Brain microvascular endothelial cell (primary cell): Measurements from ENCODE around the gene ZNF782.
A peak's percentile ranks its signal among the peaks of the same experiment; 100 is the strongest.

Source experiments
- DNase-seq: peaks from one replicate; pipeline ENCODE4 v3.0.0-alpha.2; 2020
- H3K27ac ChIP-seq: fragments of 250-450 bp; sonication (Bioruptor Pico); 2 replicates; pipeline ENCODE4 v1.5.1; 2020; ENCODE audit warnings: mild to moderate bottlenecking, moderate library complexity
- H3K27me3 ChIP-seq: fragments of 250-450 bp; sonication (Bioruptor Pico); replicated peaks from 2 replicates; pipeline ENCODE4 v1.5.1; 2020; ENCODE audit warnings: mild to moderate bottlenecking
- H3K36me3 ChIP-seq: fragments of 250-450 bp; sonication (Bioruptor Pico); replicated peaks from 2 replicates; pipeline ENCODE4 v1.5.1; 2020; ENCODE audit warnings: mild to moderate bottlenecking
- H3K4me3 ChIP-seq: 2 replicates; pipeline ENCODE4 v1.5.1; 2011; ENCODE audit warnings: low read depth, mild to moderate bottlenecking, control low read depth, low read length, moderate library complexity
- CTCF ChIP-seq: IDR thresholded peaks from 2 replicates; pipeline ENCODE4 v1.5.1; 2011; ENCODE audit warnings: low read depth, mild to moderate bottlenecking, moderate library complexity, low read length, control low read depth, inconsistent platforms; ENCODE audit errors: missing control alignments
- in situ Hi-C: cut with HindIII; loops from 2 replicates; pipeline ENCODE4 v1.10.0; 2017; ENCODE audit warnings: low sequenced_read_pairs, low pct_ligation_motif_present

ZNF782 gene

GRCh38 chr9:96883922-96884321, 29.6 kb upstream of the ZNF782 start:
- Histone ChIP-seq H3K27ac (no peak overlapping the region), H3K36me3 (no peaks in the 10 kb centered on the region), H3K27me3 (no peaks in the 10 kb centered on the region), H3K4me3 (no peak overlapping the region)
- no peak for DNase-seq
- TF ChIP-seq CTCF, result no peak
- in situ Hi-C loops, result no loop called here

GRCh38 chr9:96877269-96877668, 23.0 kb upstream of the ZNF782 start:
- DNase-seq, result no peak
- no peak for TF ChIP-seq CTCF
- H3K27ac ChIP-seq, result no peak overlapping the region
- in situ Hi-C loops, result no loop called here
- no peaks in the 10 kb centered on the region for H3K36me3 ChIP-seq
- H3K27me3 ChIP-seq, result peaks cover 4% of the 10 kb centered on the region
- H3K4me3 ChIP-seq, result peak overlapping the region; percentile 49

GRCh38 chr9:96875461-96876142, 21.3 kb upstream of the ZNF782 start:
- peak overlapping the region; percentile 62 for H3K4me3 ChIP-seq
- peak; percentile 74 for DNase-seq
- in situ Hi-C loops, result no loop called here
- TF ChIP-seq CTCF, result peak; percentile 46
- peaks cover 4% of the 10 kb centered on the region for H3K27me3 ChIP-seq
- H3K36me3 ChIP-seq, result no peaks in the 10 kb centered on the region
- no peak overlapping the region for H3K27ac ChIP-seq

- TF ChIP-seq CTCF, result no peak
- no peak overlapping the region for H3K27ac ChIP-seq
- peaks cover 4% of the 10 kb centered on the region for H3K27me3 ChIP-seq
- in situ Hi-C loops, result no loop called here
- H3K4me3 ChIP-seq, result peak overlapping the region; percentile 62
- no peaks in the 10 kb centered on the region for H3K36me3 ChIP-seq
- DNase-seq, result peak; percentile 18
These were observed 20.7 kb upstream of the ZNF782 start for GRCh38 chr9:96874947-96875460.

- Histone ChIP-seq H3K27me3 (peaks cover 4% of the 10 kb centered on the region), H3K36me3 (no peaks in the 10 kb centered on the region), H3K27ac (no peak overlapping the region), H3K4me3 (no peak overlapping the region)
- TF ChIP-seq CTCF, result no peak
- no peak for DNase-seq
- in situ Hi-C loops, result no loop called here
These were observed 20.0 kb upstream of the ZNF782 start for GRCh38 chr9:96874201-96874785.
